SH-SY5Y (cell line): ENCODE data around the gene RPLP2.

ENCODE experiments used
- GATA2 ChIP-seq: IDR thresholded peaks from 2 replicates; pipeline ENCODE4 v1.6.1; 2011; ENCODE audit warnings: mild to moderate bottlenecking, low read depth, low read length
- GATA3 ChIP-seq: IDR thresholded peaks from 2 replicates; pipeline ENCODE4 v1.6.1; 2011; ENCODE audit warnings: low read depth, mild to moderate bottlenecking, low read length, moderate library complexity

- no peak for TF ChIP-seq GATA3
- no peak for TF ChIP-seq GATA2
Measured at GRCh38 chr11:767238-767637, 42.5 kb upstream of the RPLP2 start.
